ENCODE results near the gene TPCN1. TPM values are rescaled to one million over a fixed set of nuclear protein-coding genes. Genes with fewer than 3 reads are reported as not detected.
A peak's percentile ranks its signal among the peaks of the same experiment; 100 is the strongest.

Gene TPCN1
- total RNA-seq, 4 donors from 2014 or later = 16.5 to 38.4 (median 28.8) TPM

DNA sequence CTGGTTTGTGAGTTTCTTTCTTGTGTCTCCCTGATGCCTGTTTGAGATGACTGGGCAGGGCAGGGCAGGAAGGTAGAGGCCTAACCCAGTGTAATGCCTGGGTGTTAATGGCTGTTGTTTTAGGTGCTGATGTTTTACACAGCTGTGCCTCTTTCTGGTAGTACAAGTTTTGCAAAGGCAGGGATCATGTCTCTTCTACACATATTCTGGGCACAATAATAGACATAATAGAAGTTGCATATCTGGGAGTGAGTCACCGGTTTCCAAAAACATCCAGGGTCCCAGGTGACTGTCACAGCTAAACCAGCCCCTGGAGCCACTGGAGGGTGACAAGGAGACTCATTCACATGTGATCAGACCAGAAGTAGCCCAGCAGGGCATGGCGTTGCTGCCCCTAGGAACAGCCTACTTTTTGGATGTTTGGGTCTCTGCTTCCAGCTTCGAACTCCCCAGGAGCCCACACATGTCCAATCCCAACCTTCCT, 18.1 kb downstream of the TPCN1 start:
- 55 to 69% methylated on average over 3 of the region's 3 CpGs for WGBS, 2 donors
- TF ChIP-seq, protein P1, sequence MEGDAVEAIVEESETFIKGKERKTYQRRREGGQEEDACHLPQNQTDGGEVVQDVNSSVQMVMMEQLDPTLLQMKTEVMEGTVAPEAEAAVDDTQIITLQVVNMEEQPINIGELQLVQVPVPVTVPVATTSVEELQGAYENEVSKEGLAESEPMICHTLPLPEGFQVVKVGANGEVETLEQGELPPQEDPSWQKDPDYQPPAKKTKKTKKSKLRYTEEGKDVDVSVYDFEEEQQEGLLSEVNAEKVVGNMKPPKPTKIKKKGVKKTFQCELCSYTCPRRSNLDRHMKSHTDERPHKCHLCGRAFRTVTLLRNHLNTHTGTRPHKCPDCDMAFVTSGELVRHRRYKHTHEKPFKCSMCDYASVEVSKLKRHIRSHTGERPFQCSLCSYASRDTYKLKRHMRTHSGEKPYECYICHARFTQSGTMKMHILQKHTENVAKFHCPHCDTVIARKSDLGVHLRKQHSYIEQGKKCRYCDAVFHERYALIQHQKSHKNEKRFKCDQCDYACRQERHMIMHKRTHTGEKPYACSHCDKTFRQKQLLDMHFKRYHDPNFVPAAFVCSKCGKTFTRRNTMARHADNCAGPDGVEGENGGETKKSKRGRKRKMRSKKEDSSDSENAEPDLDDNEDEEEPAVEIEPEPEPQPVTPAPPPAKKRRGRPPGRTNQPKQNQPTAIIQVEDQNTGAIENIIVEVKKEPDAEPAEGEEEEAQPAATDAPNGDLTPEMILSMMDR (IDR thresholded peaks at IDR 0.05) = no peak
- no peak for TF ChIP-seq POLR2A (IDR thresholded peaks at IDR 0.05)
- no peak overlapping the region for H3K4me3 ChIP-seq (ENCODE audit: low read depth, poor library complexity, severe bottlenecking)
- intact Hi-C loops (cut with DNase I; ENCODE audit: low total_unique reads) = no loop called here
- DNase-seq (ENCODE audit: low spot score in 2 of 2) = peak in 1 of 2 donors; percentile 82

DNA sequence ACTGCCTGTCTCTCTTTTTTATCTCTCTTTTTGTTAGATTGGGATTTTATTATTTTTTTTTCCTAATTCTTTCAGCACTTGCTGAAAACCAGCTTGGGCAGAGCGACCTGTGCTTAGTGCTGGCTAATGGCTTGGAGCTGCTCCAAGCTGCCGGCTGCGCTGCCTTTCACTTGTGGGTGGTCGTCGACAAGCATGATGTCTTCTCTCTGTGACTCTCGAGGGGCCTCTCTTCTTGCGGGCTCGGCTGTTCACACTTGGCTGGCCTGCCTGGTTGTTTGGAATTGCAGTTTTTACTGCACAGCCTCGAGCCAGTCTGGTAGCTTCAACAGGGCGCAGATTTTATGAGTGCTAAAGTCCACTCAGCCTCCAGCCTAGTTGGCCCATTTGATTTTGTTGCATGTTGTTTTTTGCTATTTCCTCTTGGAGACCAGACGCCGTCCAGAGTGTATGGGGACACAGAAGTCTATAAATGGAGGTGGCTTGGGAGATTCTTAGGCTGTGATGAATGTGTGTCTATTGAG, 18.6 kb downstream of the TPCN1 start:
- intact Hi-C loops (cut with DNase I; ENCODE audit: low total_unique reads) = no loop called here
- DNase-seq (ENCODE audit: low spot score in 2 of 2) = peak in 1 of 2 donors; percentile 82
- no peak overlapping the region for H3K4me3 ChIP-seq (ENCODE audit: low read depth, poor library complexity, severe bottlenecking)
- TF ChIP-seq POLR2A (IDR thresholded peaks at IDR 0.05) = no peak
- TF ChIP-seq, protein P1 (IDR thresholded peaks at IDR 0.05) = no peak
- 53 to 66% methylated on average over 12 of the region's 12 CpGs for WGBS, 2 donors

DNA sequence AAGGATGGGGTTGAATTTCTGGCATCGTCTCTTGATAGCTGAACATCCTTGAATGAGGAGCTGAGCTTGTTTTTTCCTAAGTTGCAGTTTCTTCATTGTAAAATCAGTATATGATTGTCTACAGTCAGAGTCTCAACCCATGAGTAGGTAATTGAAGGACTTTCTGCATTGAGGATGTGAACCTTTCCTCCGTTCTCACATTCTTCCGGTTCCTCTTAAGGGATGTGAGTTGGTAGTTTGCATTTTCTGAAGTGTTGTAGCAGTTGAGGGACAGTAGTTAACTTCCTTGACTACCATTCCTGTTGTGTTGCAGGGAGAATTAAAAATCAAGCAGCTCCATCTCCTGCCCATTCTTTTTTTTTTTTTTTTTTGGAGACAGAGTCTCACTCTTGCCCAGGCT, 19.1 kb downstream of the TPCN1 start:
- intact Hi-C loops (cut with DNase I; ENCODE audit: low total_unique reads) = no loop called here
- DNase-seq (ENCODE audit: low spot score in 2 of 2) = no peak
- 88 to 89% methylated on average over 3 of the region's 3 CpGs for WGBS, 2 donors
- H3K4me3 ChIP-seq (ENCODE audit: low read depth, poor library complexity, severe bottlenecking) = no peak overlapping the region
- TF ChIP-seq, protein P1 (IDR thresholded peaks at IDR 0.05) = no peak
- TF ChIP-seq POLR2A (IDR thresholded peaks at IDR 0.05) = no peak

DNA sequence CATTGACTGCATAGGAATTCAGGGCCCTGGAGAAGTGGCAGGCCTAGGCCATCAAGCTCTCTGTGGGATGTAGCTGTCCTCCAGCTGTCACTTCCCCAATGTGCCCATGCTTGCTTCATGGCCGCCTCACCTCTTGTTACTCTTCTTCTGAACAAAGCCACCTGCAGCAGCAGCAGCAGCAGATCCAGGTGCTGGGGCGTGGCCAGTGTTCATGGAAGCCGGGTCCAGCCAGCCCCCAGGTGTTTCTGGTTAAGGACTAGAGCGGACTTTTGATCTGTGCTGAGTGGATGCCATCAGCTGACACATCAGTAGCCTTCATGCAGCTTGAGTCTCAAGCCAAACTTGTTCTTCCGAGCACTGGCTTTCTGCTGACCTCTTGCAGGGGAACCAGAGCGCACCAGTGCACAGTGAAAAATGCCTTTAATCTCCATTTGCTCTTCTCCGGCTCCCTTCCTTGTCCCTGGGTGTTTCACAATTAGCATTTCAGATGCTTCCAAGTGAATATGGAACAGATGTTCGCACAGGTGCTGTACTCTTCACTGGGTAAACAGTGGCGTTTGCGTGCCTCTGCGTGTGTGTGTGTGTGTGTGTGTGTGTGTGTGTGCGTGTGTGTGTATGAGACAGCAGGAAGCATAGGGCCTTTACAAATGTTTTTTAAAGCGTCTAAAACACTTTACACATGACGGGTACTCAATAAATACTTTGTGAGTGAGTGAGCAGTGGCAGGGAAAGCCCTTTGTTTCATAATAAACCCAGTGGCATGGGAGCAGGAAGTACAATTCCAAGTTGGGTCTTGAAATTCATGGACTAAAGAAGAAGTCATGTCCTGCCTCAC, 20.1 kb downstream of the TPCN1 start:
- no peak overlapping the region for H3K4me3 ChIP-seq (ENCODE audit: low read depth, poor library complexity, severe bottlenecking)
- intact Hi-C loops (cut with DNase I; ENCODE audit: low total_unique reads) = no loop called here
- 50 to 54% methylated on average over 14 of the region's 14 CpGs for WGBS, 2 donors
- DNase-seq (ENCODE audit: low spot score in 2 of 2) = peak in 1 of 2 donors; percentile 84
- no peak for TF ChIP-seq POLR2A (IDR thresholded peaks at IDR 0.05)
- TF ChIP-seq, protein P1 (IDR thresholded peaks at IDR 0.05) = no peak

DNA sequence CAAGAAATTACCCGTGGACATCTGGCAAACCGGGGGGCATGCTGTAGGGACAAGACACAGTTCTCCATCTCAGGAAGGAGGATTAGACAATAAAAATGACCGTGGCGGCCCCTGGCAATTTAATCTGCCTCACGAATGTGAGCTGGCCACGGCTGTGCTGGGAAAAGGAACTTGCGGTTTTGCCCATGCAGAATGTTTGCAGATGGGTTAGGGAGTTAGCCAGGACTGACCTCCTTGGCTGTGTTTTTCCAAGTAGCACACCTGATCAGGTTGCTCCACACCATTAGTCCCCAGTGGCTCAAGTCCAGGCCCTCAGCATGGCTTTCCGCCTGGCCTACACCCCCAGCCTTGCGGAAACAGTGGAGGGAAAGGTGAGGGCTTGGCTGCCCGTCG, 20.8 kb downstream of the TPCN1 start:
- no peak overlapping the region for H3K4me3 ChIP-seq (ENCODE audit: low read depth, poor library complexity, severe bottlenecking)
- intact Hi-C loops (cut with DNase I; ENCODE audit: low total_unique reads) = no loop called here
- TF ChIP-seq, protein P1 (IDR thresholded peaks at IDR 0.05) = no peak
- TF ChIP-seq POLR2A (IDR thresholded peaks at IDR 0.05) = no peak
- peak in 1 of 2 donors; percentile 87 for DNase-seq (ENCODE audit: low spot score in 2 of 2)
- 57 to 61% methylated on average over 11 of the region's 11 CpGs for WGBS, 2 donors
